ENCODE data around the gene SRGAP1.

The SRGAP1 gene

DNA sequence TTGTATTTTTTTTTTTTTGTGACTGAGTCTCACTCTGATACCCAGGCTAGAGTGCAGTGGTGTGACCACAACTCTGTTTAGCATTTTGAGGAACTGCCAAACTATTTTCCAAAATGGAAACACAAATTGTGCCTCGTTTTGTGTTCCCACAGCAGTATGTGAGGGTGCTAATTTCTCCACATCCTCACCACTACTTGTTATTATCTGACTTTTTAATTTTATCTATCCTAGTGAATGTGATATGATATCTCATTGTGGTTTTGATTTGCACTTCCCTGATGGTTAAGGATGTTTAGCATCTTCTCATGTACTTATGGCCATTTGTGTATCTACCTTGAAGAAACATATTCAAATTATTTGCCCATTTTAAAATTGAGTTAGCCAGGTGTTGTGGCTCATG lies 62.4 kb downstream of the SRGAP1 start:
- DNase-seq (ENCODE audit: low spot score), result no peak

- no peak for DNase-seq (ENCODE audit: low spot score)
Measured at GRCh38 chr12:63907561-63907960, 63.1 kb downstream of the SRGAP1 start.

DNA sequence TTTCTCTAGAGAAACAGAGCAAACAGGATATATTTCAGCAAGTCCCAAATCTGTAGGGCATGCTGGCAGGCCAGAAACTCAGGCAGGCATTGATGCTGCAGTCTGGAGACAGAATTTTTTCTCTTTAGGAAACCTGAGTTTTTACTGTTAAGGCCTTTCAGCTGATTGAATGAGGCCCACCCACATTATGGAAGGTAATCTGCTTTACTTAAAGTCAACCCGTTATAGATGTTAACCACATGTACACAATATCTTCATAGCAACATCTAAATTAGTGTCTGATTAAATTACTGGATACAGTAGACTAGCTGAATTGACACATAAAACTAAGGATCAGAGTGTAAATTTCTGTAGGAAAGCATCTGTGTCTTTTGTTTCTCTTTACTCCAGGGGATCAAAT lies 65.2 kb downstream of the SRGAP1 start:
- DNase-seq (ENCODE audit: low spot score), result no peak

DNA sequence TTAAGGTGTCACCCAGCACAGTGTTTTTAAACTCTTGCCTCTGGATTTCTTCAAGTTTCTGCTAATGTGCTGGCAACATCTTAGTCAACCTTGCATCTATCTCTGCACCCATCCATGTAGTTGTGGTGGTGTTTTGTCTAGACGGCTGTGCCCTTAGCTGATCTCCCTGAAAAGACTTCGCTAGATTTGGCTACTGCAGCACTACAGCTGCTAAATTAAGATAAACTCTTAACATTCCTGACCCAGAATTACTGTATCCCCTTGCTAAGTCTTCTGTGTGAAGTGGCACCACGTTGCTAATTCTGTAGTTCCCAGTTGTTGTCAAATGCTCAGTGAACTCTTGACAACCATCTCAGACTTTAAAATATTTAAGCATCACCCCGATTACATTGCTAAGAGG lies 66.8 kb downstream of the SRGAP1 start:
- DNase-seq (ENCODE audit: low spot score), result no peak

DNA sequence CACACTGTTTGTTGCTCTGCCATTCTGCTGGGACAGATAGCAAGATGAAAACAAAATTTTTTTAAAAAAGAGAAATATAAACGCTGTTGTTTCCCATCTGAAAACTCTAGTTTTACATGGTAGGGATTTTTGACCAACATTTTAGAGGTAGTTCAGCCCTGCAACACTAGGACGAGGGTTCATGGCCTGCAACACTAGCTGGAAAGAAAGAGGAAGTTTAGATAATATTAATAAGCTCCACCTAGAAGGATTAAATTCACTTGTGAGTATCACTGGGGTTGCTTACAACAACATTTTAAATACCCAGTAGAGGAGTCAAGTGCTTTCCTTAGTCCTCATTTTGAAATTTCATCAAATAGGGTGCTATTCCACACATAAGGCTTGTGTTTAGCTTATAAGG lies 68.2 kb downstream of the SRGAP1 start:
- no peak for DNase-seq (ENCODE audit: low spot score)

DNA sequence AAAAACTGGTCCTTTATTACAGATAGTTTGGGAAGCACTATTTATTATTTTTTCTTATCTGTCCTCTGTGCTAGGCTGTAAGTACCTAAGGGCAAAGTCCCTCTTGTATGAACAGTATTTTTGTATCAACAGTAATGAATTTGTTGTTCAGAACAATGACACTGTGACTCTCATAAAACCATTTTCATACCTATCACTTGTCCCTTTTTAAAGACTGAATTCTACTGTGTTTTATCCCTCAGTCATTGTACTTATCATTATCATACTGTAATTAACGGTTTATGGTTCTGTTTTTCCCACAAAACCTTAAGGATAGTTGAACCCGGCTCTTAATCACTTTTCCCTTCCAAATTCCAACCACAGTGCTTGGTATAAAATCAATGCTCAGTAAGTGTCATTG lies 69.4 kb downstream of the SRGAP1 start:
- DNase-seq (ENCODE audit: low spot score), result no peak

GRCh38 chr12:63915105-63915800 lies 70.8 kb downstream of the SRGAP1 start:
- no peak for DNase-seq (ENCODE audit: low spot score)

DNA sequence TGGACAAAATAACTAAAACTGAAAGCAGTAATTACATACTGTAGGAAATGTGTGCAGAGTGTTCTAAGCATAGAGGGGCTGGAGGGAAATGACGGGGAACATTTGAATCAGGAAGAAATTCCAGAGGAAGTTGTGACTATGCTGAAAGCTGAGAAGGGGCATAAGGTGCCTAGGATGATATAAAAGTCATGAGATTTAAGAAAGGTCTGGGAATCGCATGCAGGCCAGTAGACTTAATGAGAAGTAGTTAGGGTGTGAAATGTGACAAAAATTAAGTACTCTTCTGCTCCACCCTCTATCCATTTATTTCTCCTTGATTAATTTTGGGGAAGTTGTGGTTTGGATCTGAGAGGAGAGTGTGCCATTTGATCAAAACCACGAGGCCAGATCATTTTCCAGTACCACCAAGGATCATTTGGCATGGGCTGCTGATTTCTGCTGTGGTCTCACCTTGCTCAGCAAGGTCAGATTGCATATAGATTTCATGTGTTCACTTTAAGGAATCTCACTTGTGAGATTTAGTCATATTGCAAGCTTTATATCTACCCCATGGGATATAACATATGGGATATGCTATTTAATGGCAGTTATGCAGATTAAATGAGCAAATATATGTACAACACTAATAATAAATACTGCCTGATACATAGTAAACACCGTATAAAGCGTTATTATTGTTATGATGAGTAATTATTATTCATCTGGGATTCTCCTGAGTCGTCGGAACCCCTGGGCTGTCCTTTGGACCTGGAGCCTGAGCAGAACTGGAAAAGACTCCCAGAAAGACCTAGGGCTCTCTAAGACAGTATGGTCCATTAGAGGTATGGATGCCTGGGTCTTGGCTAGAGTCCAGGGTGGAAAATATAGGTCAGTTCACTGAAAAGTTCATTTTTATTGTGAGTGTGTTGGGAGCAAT lies 72.3 kb downstream of the SRGAP1 start:
- no peak for DNase-seq (ENCODE audit: low spot score)

- DNase-seq (ENCODE audit: low spot score), result no peak
Measured at GRCh38 chr12:63917477-63917862, 73.0 kb downstream of the SRGAP1 start.

GRCh38 chr12:63917864-63918799 lies 73.6 kb downstream of the SRGAP1 start:
- no peak for DNase-seq (ENCODE audit: low spot score)

- no peak for DNase-seq (ENCODE audit: low spot score)
Measured at GRCh38 chr12:63918800-63919300, 74.3 kb downstream of the SRGAP1 start.

DNA sequence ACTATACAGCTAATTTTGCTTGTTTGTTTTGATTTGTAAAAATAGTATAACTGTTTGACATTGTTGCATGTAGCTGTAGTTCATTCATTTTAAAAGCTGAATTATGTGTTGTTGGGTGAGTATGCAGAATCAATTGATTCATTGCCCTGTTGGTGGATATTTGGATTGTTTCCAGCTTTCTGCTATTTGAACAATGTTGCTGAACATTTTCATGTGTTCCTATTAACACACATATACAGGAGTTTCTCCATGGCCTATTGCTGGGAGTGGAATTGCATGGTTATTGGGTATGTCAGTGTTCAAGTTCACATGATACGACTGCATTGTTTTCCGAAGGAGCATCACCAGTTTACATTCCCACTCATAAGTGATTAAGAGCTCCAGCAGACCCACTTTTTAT lies 75.3 kb downstream of the SRGAP1 start:
- no peak for DNase-seq (ENCODE audit: low spot score)

- no peak for DNase-seq (ENCODE audit: low spot score)
Measured at GRCh38 chr12:63921157-63921556, 76.7 kb downstream of the SRGAP1 start.

GRCh38 chr12:63922474-63922873 lies 78.0 kb downstream of the SRGAP1 start:
- DNase-seq (ENCODE audit: low spot score), result no peak

DNA sequence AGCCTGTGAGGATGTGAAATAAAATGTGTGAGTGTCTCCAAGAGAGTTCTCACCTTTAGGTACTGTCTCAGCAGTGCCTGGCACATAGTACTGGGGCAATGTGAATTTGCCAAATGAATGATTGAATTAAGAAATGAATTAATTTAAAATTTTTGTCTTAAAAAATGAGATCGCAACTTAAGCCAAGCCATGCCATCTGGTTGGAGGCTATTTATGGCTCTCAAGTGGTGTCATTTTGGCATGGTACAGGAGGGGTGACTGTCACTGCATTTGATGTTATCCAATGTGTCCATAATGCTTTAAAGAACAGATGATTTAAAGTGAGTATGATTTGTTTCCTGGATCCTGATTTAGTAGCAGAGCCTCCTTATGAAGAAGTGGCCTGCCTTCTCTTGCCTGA lies 80.3 kb downstream of the SRGAP1 start:
- DNase-seq (ENCODE audit: low spot score), result no peak

DNA sequence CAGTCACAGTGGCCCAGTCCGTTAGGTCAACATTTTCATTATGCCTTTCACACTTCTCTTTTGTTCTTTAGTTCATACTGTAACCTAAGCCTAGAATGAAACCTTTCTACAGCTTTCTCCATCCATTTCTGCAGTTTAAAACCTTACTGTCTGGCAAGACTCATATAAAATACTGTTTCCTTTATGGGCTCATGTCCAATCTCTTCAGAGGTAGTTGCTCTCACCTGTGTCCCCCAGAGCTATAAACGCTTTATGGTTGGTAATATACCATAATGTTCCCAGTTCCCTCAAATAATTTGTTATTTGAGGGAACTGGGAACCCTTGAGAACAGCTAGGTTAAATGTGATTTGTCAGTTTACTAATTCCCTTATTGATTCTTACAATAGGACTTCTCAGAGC lies 83.0 kb downstream of the SRGAP1 start:
- no peak for DNase-seq (ENCODE audit: low spot score)

GRCh38 chr12:63928305-63928704 lies 83.8 kb downstream of the SRGAP1 start:
- DNase-seq (ENCODE audit: low spot score), result no peak

GRCh38 chr12:63929426-63929825 lies 84.9 kb downstream of the SRGAP1 start:
- DNase-seq (ENCODE audit: low spot score), result no peak

DNA sequence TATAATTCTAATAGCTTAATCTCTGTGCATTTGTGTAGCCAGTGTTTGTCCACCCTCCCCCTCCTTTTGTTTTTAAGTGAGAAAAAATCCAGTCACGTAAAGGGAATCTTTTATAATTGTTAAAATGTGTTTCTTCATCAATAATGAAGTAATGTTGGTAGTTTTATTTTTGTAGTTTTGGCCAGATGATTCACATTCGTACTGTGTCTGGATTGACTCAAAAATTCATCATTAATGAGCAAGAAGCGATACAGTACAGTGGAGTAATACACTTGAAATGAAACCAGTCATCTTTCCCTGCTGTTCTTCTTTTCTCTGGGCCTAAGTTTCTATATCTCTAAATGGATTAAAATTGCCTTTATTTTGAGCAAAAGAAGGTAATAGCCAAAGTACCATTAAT lies 86.5 kb downstream of the SRGAP1 start:
- DNase-seq (ENCODE audit: low spot score), result no peak

DNA sequence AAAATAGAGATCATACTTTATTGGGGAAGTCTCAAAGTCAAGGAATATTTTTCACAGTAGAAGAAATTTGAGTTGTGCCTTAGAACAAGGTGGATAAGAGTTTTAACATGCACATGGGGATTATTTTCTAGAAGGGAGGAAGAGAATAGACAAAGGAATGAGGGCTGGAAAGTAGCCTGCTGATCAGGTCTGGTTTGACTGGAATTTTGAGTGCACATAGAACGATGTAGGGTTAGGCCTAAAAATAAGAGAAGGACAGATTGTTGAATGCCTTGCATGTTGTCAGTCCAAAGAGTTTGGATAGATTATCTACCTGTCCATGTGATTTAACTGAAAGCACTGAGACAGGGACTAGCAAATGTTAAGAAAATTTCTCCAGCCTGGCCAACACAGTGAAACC lies 87.2 kb downstream of the SRGAP1 start:
- no peak for DNase-seq (ENCODE audit: low spot score)

DNA sequence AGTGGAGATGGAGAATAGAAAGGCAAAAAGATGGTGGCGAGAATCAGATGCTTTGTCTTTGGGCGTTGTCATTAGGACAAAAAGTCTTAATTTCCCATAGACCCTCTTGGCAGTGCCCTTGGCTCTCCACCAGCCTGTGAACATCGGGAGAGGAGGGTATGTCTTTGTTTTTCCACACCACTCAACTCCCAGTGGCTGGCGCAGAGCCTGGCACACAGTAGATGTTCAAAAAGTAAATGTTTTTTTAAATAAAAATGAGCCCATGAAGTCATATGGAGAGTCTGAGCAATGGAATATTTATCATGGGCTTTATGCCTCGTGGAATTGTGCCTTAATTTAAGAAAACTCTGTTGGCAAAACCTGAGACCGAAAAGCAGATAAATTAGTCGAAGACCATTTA lies 90.4 kb downstream of the SRGAP1 start:
- DNase-seq (ENCODE audit: low spot score), result no peak

GRCh38 chr12:63935361-63935760 lies 90.9 kb downstream of the SRGAP1 start:
- DNase-seq (ENCODE audit: low spot score), result no peak
